Measurements from ENCODE around the gene EVPL.
"Not testable (repeated sequence)": the region's sequence is repeated elsewhere in the genome, so short reads cannot be mapped to it uniquely, and the experiment has no call there.

The EVPL gene

DNA sequence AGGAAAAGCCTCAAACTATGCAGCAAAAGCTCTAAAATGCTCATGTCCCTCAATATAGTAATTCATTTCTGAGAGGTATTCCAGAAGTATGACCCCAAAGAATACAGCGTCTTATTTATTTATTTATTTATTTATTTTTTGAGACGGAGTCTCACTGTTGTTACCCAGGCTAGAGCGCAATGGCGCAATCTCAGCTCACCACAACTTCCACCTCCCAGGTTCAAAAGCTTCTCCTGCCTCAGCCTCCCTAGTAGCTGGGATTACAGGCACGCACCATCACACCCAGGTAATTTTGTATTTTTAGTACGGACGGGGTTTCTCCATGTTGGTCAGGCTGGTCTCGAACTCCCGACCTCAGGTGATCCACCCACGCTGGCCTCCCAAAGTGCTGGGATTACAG is 58.1 kb downstream of the EVPL start:
- not testable (repeated sequence) for DNase-seq

GRCh38 chr17:75965468-75965867 is 61.6 kb downstream of the EVPL start:
- DNase-seq: no peak

DNA sequence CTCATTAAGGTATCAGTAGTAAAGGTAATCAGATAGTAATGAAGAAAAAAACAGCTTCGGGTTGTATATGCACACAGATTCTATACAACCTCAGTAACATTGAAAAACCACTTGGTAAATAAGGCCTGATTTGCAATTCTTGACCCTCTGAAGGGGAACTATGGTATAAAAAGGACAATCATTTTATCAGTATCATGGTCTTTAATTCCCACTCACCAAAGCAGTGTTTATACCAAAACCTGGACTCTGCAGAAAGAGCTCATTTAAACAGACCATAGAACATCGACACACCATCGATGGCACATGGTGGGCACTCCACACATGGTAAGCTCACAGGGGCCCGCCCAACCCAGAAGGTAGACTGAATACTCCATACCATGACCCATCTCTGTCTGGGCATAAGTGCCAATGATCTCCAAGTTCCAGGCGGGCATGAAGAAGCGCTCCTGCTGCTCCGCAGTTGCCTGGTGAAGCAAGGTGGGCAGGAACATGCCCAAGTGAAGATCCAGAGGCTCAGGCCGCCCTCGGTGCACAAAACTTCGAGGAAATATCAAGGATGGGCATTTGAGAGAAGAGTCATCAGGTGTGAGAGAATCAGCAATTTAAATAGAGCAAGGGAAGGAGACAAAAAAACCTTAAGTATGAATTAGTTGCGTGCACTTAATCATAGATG is 67.1 kb downstream of the EVPL start:
- DNase-seq: no peak

DNA sequence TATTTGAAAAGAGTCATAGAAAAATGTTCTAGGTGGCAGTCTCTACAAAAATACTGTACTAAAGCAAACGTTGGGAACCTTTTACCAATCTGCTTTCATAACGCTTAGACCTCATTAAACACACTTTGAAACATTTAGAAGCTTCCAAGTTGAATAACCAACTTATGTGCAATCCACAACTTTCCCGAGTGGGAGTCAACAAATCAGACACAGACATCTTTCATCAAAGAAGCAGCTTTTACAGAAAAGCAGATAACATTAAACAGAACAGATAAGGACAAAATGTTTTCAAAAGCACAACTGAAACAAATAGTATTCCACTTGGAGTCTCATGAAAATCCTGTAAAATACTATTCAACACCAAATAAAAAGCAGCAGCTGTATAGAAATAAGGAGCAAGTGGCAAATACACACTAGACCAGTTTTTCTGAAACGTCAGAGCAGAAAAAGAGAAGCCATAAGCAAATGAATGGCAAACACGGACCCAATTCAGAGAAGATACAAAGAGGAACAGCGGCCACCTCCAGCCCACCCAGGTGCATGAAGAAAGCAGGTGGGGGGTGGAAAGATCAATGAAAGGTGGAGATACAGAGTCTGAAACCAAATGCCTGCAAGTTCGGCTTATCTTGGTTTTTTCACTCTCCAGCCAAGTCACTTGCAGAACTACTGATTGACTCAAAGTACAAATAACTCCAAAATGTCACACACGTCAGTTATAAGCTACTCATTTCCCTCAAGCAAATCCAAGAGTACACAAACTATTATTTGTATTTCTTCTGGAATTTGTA is 67.9 kb downstream of the EVPL start:
- DNase-seq: no peak

Data from nucleus accumbens (tissue), 56 donors.